HL-60 (cell line): ENCODE results near the gene POLG.
A peak's percentile ranks its signal among the peaks of the same experiment; 100 is the strongest.

ENCODE experiments used
- DNase-seq, 2 experiments: peaks; one replicate each; pipeline ENCODE4 v3.0.0-alpha.2; 2010 to 2020; ENCODE audit warnings: low read depth in 1 of 2, low spot score in 1 of 2
- H3K27ac ChIP-seq: fragments of 250-450 bp; sonication (Bioruptor Pico); replicated peaks from 2 replicates; pipeline ENCODE4 v1.5.1; 2020; ENCODE audit warnings: mild to moderate bottlenecking, moderate library complexity
- H3K27me3 ChIP-seq: fragments of 250-450 bp; sonication (Bioruptor Pico); 2 replicates; pipeline ENCODE4 v1.5.1; 2021; ENCODE audit warnings: mild to moderate bottlenecking, moderate library complexity; ENCODE audit not compliant: insufficient read depth, poor library complexity, severe bottlenecking
- H3K4me3 ChIP-seq: replicated peaks from 2 replicates; pipeline ENCODE4 v1.5.1; 2011; ENCODE audit warnings: mild to moderate bottlenecking, control low read depth, low read length; ENCODE audit not compliant: insufficient read depth
- CTCF ChIP-seq: IDR thresholded peaks from one replicate; pipeline ENCODE4 v1.5.1; 2011; ENCODE audit warnings: low read length, control low read depth, inconsistent platforms; ENCODE audit not compliant: insufficient read depth
- GABPA ChIP-seq: IDR thresholded peaks from 2 replicates; pipeline ENCODE4 v1.6.1; 2012; ENCODE audit warnings: low read depth
- POLR2AphosphoS5 ChIP-seq: IDR thresholded peaks from 2 replicates; pipeline ENCODE4 v1.6.1; 2012; ENCODE audit warnings: low read depth
- SPI1 ChIP-seq: IDR thresholded peaks from 2 replicates; pipeline ENCODE4 v1.6.1; 2012; ENCODE audit warnings: low read depth, mild to moderate bottlenecking, borderline replicate concordance
- long read RNA-seq: library from polyadenylated mRNA; unstranded; transcript quantifications from one replicate; pipeline ENCODE4 v2.0.0, GENCODE V29; 2020
- TF ChIP-seq, protein P1 (sequence below): IDR thresholded peaks from 2 replicates; pipeline ENCODE4 v1.6.1; 2012; ENCODE audit warnings: low read depth; ENCODE audit not compliant: insufficient replicate concordance

POLG gene
- long read RNA-seq, full-length matches to known transcripts, result 132 of 190 reads
- long read RNA-seq, partial matches to known transcripts, result 44 of 190 reads
- long read RNA-seq, other reads (novel, unspliced or antisense), result 14 of 190 reads

- peak; percentile 98 to 99 for DNase-seq
- peak within 1 kb of the TSS; percentile 90 for H3K27ac ChIP-seq
- peak within 1 kb of the TSS; percentile 84 for H3K4me3 ChIP-seq
- no peaks in the 10 kb centered on the region for H3K27me3 ChIP-seq
- TF ChIP-seq GABPA, result no peak; the same call in 1 of the 2 replicates
- TF ChIP-seq SPI1, result peak; percentile 72; the same call in 1 of the 2 replicates
- TF ChIP-seq CTCF, result no peak
- TF ChIP-seq POLR2AphosphoS5, result peak; percentile 95
- TF ChIP-seq, protein P1, sequence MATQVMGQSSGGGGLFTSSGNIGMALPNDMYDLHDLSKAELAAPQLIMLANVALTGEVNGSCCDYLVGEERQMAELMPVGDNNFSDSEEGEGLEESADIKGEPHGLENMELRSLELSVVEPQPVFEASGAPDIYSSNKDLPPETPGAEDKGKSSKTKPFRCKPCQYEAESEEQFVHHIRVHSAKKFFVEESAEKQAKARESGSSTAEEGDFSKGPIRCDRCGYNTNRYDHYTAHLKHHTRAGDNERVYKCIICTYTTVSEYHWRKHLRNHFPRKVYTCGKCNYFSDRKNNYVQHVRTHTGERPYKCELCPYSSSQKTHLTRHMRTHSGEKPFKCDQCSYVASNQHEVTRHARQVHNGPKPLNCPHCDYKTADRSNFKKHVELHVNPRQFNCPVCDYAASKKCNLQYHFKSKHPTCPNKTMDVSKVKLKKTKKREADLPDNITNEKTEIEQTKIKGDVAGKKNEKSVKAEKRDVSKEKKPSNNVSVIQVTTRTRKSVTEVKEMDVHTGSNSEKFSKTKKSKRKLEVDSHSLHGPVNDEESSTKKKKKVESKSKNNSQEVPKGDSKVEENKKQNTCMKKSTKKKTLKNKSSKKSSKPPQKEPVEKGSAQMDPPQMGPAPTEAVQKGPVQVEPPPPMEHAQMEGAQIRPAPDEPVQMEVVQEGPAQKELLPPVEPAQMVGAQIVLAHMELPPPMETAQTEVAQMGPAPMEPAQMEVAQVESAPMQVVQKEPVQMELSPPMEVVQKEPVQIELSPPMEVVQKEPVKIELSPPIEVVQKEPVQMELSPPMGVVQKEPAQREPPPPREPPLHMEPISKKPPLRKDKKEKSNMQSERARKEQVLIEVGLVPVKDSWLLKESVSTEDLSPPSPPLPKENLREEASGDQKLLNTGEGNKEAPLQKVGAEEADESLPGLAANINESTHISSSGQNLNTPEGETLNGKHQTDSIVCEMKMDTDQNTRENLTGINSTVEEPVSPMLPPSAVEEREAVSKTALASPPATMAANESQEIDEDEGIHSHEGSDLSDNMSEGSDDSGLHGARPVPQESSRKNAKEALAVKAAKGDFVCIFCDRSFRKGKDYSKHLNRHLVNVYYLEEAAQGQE, result peak; percentile 76
These were observed at the start of gene POLG for GRCh38 chr15:89334510-89335297. TSS of gene POLG (minus strand) at chr15:89334824. CDS start at chr15:89333754, 1,070 bp downstream.

- no peak overlapping the region for H3K27ac ChIP-seq
- H3K4me3 ChIP-seq, result no peak overlapping the region
- TF ChIP-seq GABPA, result no peak
- TF ChIP-seq, protein P1, result no peak
- TF ChIP-seq SPI1, result no peak
- TF ChIP-seq POLR2AphosphoS5, result no peak
- no peak for TF ChIP-seq CTCF
- peaks cover 11% of the 10 kb centered on the region for H3K27me3 ChIP-seq
- no peak for DNase-seq
These were observed 49.6 kb upstream of the POLG start for GRCh38 chr15:89384176-89384604.

DNA sequence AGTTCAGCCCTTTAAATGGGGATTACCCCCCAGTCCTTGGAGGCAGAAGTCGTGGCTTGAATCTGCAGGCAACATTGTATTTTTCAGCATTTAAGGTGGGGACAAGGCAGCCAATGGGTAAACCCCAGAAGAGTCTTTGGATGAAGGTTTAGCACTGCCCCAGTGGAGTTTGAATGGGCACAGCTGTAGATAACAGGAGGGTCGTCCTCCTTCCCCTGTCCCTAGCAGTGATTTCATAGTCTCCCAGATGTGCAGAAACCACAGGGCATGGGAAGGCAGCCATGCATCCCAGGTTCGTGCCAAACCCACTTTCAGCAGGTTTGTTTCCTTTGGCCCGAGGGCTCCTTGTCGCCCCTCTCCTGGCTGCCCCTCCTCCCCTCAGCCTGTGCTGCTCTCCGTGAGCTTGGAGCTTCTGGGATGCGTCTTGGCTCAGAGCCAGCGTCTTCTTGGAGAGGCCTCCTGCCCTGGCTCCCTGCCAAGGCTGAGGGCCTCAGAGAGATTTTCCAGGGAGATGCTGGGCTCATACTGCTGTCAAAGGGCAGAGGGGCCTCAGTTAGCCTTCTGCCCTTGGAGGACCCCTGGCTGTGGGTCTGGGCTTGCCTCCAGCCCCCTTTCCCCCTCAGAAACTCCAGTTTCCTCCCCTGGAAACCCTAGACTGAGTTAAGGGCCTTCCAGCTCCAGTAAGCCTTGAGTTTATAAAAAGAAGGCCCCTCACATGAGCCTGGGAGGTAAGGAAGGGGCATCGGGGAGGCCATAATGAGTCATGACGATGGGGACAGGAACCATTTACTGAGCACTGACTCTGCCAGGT lies 48.9 kb upstream of the POLG start:
- no peak for TF ChIP-seq CTCF
- no peak for TF ChIP-seq SPI1
- TF ChIP-seq, protein P1, result no peak
- TF ChIP-seq POLR2AphosphoS5, result no peak
- TF ChIP-seq GABPA, result no peak
- Histone ChIP-seq H3K27ac (no peak overlapping the region), H3K27me3 (peaks cover 17% of the 10 kb centered on the region), H3K4me3 (no peak overlapping the region)
- DNase-seq, result no peak
